ENCODE data around the gene DIPK1A.

GRCh38 chr1:92843429-92844352, 117.6 kb downstream of the DIPK1A start:
- TF ChIP-seq GATA2 (IDR thresholded peaks at IDR 0.05; ENCODE audit: low read depth, low read length): no peak
- no peak for TF ChIP-seq GATA3 (IDR thresholded peaks at IDR 0.05; ENCODE audit: low read depth, low read length)
